Measurements from ENCODE around the gene DPP7.

DNA sequence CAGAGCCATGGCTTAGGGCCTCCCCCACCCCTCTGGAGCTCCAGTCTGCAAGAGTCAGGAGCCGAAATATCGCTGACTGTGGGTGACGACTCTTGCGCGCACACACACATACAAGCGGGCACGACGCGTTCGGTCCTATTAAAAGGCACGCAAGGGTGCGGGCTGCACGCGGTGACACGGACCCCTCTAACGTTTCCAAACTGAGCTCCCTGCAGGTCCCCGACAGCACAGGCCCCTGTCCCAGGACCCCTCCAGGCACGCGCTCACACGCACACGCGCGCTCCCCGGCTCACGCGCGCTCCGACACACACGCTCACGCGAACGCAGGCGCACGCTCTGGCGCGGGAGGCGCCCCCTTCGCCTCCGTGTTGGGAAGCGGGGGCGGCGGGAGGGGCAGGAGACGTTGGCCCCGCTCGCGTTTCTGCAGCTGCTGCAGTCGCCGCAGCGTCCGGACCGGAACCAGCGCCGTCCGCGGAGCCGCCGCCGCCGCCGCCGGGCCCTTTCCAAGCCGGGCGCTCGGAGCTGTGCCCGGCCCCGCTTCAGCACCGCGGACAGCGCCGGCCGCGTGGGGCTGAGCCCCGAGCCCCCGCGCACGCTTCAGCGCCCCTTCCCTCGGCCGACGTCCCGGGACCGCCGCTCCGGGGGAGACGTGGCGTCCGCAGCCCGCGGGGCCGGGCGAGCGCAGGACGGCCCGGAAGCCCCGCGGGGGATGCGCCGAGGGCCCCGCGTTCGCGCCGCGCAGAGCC is 24.4 kb upstream of the DPP7 start, which contains the start of gene GRIN1:
- TF ChIP-seq, protein P1, sequence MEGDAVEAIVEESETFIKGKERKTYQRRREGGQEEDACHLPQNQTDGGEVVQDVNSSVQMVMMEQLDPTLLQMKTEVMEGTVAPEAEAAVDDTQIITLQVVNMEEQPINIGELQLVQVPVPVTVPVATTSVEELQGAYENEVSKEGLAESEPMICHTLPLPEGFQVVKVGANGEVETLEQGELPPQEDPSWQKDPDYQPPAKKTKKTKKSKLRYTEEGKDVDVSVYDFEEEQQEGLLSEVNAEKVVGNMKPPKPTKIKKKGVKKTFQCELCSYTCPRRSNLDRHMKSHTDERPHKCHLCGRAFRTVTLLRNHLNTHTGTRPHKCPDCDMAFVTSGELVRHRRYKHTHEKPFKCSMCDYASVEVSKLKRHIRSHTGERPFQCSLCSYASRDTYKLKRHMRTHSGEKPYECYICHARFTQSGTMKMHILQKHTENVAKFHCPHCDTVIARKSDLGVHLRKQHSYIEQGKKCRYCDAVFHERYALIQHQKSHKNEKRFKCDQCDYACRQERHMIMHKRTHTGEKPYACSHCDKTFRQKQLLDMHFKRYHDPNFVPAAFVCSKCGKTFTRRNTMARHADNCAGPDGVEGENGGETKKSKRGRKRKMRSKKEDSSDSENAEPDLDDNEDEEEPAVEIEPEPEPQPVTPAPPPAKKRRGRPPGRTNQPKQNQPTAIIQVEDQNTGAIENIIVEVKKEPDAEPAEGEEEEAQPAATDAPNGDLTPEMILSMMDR (IDR thresholded peaks at IDR 0.05; ENCODE audit: insufficient read depth, low read length, poor library complexity, severe bottlenecking), result no peak
- TF ChIP-seq EZH2phosphoT487 (conservative IDR thresholded peaks at IDR 0.05; ENCODE audit: low read length), result no peak

Measured in SU-DHL-6 (cell line).